HG03565 (cell line): ENCODE data around the gene OIT3.

ENCODE experiments used
- ATAC-seq: cut with Tn5 transposase; IDR thresholded peaks from one replicate; pipeline ENCODE4 v1.9.1; 2021; ENCODE audit warnings: mild to moderate bottlenecking, moderate library complexity; ENCODE audit not compliant: unreplicated experiment

Gene OIT3

DNA sequence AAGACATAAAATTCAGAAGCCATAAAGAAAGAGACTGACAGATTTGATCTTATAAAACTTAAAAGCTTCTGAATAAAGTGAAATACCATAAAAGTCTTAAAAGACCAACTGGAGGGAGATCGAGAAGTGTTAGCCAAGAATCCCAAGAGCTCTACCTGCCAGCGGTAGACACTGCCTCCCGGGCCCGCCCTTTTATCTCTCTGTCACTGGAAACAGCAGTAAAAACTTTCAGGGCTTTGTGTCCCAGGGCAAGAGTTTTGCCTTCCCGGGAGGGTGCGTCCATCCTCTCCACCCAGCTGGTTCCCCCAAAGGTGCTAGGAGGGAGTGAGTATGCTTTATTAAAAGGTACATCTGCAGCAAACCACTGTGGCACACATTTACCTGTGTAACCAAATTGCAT is 55.2 kb downstream of the OIT3 start:
- no peak for ATAC-seq

- no peak for ATAC-seq
Measured at GRCh38 chr10:72951760-72952159, 58.2 kb downstream of the OIT3 start.

DNA sequence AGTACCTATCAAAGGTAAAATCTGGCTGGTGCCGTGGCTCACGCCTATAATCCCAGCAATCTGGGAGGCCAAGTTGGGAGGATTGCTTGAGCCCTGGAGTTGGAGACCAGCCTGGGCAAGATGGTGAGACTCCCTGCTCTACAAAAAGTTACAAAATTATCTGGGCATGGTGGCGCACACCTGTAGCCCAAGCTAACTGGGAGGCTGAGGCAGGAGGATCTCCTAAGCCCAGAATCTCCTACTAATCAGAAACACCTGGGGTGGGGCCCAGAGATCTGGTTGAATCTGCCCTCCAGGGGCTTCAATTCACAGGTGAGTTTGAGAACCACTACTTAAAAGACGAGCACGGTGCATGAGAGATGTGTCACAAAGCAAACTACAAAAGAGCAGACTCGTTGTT is 58.6 kb downstream of the OIT3 start:
- ATAC-seq = no peak

DNA sequence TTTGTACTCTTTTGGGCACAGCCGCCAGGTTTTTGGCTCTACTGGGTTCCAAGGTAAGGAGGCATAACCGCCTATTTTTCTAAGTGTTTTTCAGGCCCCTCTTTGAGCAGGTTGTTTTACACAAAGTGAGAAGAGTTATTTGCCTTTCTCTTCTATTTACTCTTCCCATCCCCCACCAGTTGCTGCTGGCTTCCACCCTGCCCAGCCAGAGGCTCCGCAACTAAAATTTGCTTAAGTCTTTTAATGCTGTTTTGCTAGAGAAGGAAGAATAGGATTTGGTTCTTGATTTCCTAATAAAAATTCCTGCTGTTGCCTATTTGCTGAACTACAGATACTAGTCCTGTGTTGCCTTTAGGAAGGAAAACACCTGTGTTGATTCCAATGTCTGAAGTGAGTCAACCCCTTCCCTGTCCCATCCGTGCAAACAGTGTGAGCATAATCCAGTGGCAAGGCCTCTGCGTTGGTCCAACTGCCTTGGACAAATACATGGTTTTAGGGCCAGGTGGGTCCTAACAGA is 59.2 kb downstream of the OIT3 start:
- no peak for ATAC-seq

- ATAC-seq = no peak
Measured at GRCh38 chr10:72953687-72954086, 60.1 kb downstream of the OIT3 start.

- ATAC-seq = no peak
Measured at GRCh38 chr10:72954230-72954595, 60.7 kb downstream of the OIT3 start.

DNA sequence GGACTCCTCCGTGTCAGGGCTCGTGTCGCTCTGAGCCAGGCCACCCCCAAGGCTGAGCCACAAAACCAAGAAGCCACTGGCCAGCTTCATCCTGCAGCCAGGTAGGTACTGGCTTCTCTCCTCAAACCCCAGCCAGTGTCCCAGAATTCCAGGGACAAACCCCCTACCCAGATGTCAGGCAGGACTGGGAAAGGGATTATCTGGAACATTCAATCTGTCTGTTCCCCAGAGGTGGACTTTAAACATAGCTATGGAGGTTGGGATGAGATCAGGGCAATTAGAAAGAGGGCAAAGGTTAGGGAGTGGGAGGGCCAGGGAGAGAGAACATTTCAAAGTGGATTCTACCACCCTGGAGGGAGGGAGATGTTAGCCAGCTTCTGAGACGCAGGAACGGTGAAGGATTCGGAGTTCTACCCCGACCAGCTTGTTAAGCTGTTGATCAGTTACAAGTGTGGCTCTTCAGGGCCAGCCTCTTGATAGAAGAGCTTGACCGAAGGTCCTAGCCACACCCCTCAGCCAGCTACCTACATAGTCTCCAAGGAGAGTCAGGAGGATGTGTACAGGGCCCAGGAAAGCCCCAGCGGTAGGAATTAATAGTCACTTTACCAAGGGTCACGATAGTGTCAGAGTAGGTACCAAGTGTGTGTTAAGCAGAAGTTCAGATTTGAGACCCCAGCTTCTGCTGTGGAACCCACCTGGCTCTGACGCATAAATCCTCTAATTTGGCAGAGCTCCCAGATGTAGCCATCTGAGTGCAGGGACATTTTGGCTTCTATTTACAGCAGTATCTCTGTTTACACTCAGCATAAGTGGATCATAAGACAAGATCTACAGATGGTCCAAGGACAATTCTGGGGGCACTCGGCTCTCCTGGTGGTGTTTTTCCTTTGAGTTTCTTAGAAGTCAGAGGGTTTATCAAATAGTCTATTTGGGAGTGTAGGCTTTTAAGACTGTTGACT is 61.3 kb downstream of the OIT3 start, which contains the start of gene PLA2G12B:
Gene PLA2G12B (minus strand): TSS at position 211 of the 959 bp plus-strand sequence. CDS start 121 bp downstream, at position 90.
- ATAC-seq = no peak

- ATAC-seq = no peak
Measured at GRCh38 chr10:72956001-72956400, 62.5 kb downstream of the OIT3 start.

- ATAC-seq = no peak
Measured at GRCh38 chr10:72976886-72977285, 83.3 kb downstream of the OIT3 start.

DNA sequence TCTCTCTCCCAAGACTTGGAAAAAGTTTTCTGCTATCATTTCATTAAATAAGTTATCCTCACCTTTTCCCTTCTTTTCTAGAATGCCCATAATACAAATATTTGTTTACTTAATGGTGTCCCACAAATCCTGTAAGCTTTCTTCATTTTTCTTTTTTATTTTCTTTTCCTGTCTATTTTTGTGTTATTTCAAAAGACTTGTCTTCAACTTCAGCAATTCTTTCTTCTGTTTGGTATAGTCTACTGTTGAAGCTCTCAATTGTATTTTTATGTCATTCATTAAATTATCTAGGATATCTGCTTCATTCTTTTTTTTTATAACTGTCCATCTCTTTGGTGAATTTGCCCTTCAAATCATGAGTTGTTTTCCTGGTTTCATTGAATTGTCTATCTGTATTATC is 86.2 kb downstream of the OIT3 start:
- no peak for ATAC-seq

DNA sequence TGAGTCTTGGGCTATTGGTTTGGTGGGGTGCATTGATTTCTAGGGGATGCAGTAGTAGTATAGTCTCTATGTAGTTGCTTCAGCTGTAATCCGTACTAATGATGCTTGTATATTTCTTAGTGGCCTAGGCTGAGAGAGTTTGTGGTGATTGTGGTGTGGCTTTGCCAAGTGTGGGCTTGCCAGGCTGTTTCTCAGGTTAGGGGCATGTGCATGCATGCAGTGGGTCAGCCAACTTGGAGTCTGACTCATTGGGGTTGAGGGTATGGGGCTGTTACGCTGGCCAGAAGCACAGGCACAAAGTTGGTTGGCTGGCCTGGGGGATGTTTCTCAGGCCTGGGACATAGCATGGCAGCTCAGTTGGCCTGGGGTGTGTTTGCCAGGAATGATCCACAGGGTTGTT is 86.8 kb downstream of the OIT3 start:
- no peak for ATAC-seq

- ATAC-seq = no peak
Measured at GRCh38 chr10:72981028-72981881, 87.7 kb downstream of the OIT3 start.

DNA sequence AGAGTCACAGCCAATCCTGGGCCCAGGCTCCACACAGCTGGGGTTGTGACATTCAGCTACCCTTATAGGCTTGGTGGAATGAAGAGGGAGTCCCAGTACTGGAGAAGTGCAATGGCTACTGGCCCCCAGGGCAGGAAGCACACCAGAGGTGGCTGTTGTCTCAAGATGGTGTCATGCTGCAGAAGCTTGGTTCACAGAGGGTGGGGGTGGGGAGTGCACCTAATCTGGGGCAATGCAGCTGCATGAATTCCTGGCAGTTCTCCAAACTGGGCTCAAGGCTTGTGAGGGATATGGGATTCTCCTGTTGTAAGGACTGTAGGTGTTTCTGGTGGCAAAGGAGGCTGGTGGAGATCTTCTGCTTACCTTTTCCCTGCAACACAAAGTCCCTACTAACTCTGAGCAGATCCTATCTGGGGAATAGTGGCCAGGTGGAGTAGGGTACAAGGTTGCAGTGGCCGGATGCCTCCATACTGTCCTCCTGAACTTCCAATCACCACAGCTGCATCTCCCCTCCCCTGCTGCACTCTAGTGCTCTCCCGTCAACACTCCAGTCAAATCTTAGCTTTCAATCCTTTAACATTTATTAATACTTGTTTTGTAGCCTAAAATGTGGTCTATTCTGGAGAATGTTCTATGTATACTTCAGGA is 88.5 kb downstream of the OIT3 start:
- ATAC-seq = no peak
